Measurements from ENCODE around the gene ALG9.

GRCh38 chr11:111801135-111801534 lies 70.2 kb downstream of the ALG9 start:
- TF ChIP-seq POLR2A (IDR thresholded peaks at IDR 0.05) (no peak), CTCF (IDR thresholded peaks at IDR 0.05) (no peak), POLR2AphosphoS5 (IDR thresholded peaks at IDR 0.05) (no peak), EP300 (IDR thresholded peaks at IDR 0.05) (no peak)
